GM12874 (cell line): ENCODE data around the gene MMP24.

ENCODE experiments used
- CTCF ChIP-seq: IDR thresholded peaks from 2 replicates; pipeline ENCODE4 v1.5.1; 2011; ENCODE audit warnings: low read depth, mild to moderate bottlenecking, control low read depth, low read length, moderate library complexity; ENCODE audit not compliant: insufficient read depth

The MMP24 gene

GRCh38 chr20:35270021-35270902 is 43.8 kb downstream of the MMP24 start:
- TF ChIP-seq CTCF = no peak

- no peak for TF ChIP-seq CTCF
Measured at GRCh38 chr20:35271073-35271882, 44.8 kb downstream of the MMP24 start.

- TF ChIP-seq CTCF = no peak
Measured at GRCh38 chr20:35271904-35272303, 45.4 kb downstream of the MMP24 start.

- TF ChIP-seq CTCF = no peak
Measured at GRCh38 chr20:35273449-35274171, 47.1 kb downstream of the MMP24 start.

GRCh38 chr20:35274172-35275092 is 47.9 kb downstream of the MMP24 start:
- no peak for TF ChIP-seq CTCF

DNA sequence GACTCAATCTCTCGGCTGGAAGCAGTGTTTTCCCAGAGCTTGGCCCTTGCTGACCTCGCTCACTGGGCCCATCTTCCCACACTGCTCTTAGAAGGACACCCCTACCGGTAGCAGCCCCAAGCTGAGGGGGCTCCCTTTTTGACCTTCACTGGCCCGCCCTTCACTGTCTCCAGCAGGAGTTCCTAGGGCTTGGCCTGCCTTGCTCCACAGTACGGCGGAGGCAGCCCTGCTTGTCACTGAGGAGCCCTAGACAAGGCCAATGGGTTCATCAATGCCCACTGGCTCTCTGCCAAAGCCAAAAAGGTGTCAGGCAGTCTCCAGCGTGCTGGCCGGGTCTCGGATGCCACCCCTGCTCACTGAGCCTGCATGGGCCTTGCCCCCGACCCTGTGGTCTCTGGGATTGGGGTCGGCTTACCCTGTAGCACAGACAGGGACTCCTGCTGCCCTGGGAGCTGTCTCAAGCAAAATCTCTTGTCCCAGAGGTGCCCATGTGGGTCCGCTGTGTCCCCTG is 49.3 kb downstream of the MMP24 start:
- TF ChIP-seq CTCF = no peak
